RWPE2 (cell line): Measurements from ENCODE around the gene CNKSR1.
A peak's percentile ranks its signal among the peaks of the same experiment; 100 is the strongest.

Experiments used
- ATAC-seq: fragments of 200-7000 bp; cut with Tn5 transposase; 3 replicates; pipeline ENCODE4 v1.9.1; 2021; ENCODE audit warnings: low read depth
- DNase-seq: peaks from one replicate; pipeline ENCODE4 v3.0.0-alpha.2; 2020; ENCODE audit warnings: low spot score
- H3K27ac ChIP-seq: fragments of 450-650 bp; 2 replicates; pipeline ENCODE4 v1.5.1; 2017; ENCODE audit warnings: mild to moderate bottlenecking; ENCODE audit not compliant: poor library complexity, severe bottlenecking
- H3K27me3 ChIP-seq: fragments of 250-450 bp; sonication (Bioruptor Pico); 2 replicates; pipeline ENCODE4 v1.5.1; 2021; ENCODE audit warnings: mild to moderate bottlenecking, moderate library complexity; ENCODE audit not compliant: insufficient read depth, poor library complexity, severe bottlenecking
- H3K36me3 ChIP-seq: fragments of 250-450 bp; sonication (Bioruptor Pico); 2 replicates; pipeline ENCODE4 v1.5.1; 2020; ENCODE audit warnings: low read depth, mild to moderate bottlenecking, moderate library complexity
- H3K4me1 ChIP-seq: fragments of 250-450 bp; sonication (Bioruptor Pico); 2 replicates; pipeline ENCODE4 v1.5.1; 2021; ENCODE audit warnings: mild to moderate bottlenecking, moderate library complexity; ENCODE audit not compliant: insufficient read depth, poor library complexity, severe bottlenecking
- H3K4me3 ChIP-seq: fragments of 250-450 bp; sonication (Bioruptor Pico); 2 replicates; pipeline ENCODE4 v1.5.1; 2021; ENCODE audit warnings: mild to moderate bottlenecking, moderate library complexity; ENCODE audit not compliant: severe bottlenecking
- H3K9me3 ChIP-seq: fragments of 250-450 bp; sonication (Bioruptor Pico); 2 replicates; pipeline ENCODE4 v1.5.1; 2021; ENCODE audit warnings: mild to moderate bottlenecking, moderate library complexity; ENCODE audit not compliant: severe bottlenecking
- TF ChIP-seq, protein P1 (sequence below): fragments of 450-650 bp; IDR thresholded peaks from one replicate; pipeline ENCODE4 v1.5.1; 2017; ENCODE audit warnings: mild to moderate bottlenecking, moderate library complexity; ENCODE audit not compliant: poor library complexity, severe bottlenecking

CNKSR1 gene

DNA sequence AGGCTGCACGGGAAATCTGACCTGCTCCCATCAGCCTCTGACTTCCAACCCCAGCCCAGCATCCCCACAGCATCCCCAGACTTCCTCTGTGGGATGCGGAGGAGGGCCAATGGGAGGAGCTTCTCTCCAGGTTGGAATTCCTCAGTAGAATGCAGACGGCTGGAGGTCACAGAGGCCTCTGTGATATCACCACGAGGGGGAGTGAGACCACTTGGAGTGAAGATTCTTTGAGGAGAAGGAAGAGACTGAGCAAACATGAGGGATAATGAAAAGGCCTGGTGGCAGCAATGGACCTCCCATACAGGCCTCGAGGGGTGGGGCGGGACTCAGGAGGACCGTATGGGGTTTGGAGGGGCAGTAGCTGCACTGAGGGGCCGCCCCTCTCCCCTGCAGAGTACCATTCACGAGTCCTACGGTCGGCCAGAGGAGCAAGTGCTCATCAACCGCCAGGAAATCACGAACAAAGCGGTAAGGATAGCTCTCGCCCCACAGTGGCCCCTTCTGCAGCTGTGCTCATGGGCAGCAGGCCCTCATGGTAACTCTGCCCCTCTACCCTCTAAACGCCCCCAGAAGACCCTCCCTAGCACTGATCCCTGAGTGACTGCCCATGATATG, 13.2 kb downstream of the CNKSR1 start, which contains the start of gene CATSPER4:
Gene CATSPER4, plus strand, starts transcription at position 230 of the 615 bp plus-strand sequence. Its CDS starts 26 bp downstream, at position 256.
- Histone ChIP-seq H3K36me3 (peaks cover 13% of the 10 kb centered on the region), H3K4me1 (no peaks in the 10 kb centered on the region), H3K9me3 (no peaks in the 10 kb centered on the region), H3K27ac (no peak within 1 kb of the TSS), H3K4me3 (no peak within 1 kb of the TSS), H3K27me3 (no peaks in the 10 kb centered on the region)
- ATAC-seq = peak; percentile 57
- no peak for DNase-seq
- TF ChIP-seq, protein P1, sequence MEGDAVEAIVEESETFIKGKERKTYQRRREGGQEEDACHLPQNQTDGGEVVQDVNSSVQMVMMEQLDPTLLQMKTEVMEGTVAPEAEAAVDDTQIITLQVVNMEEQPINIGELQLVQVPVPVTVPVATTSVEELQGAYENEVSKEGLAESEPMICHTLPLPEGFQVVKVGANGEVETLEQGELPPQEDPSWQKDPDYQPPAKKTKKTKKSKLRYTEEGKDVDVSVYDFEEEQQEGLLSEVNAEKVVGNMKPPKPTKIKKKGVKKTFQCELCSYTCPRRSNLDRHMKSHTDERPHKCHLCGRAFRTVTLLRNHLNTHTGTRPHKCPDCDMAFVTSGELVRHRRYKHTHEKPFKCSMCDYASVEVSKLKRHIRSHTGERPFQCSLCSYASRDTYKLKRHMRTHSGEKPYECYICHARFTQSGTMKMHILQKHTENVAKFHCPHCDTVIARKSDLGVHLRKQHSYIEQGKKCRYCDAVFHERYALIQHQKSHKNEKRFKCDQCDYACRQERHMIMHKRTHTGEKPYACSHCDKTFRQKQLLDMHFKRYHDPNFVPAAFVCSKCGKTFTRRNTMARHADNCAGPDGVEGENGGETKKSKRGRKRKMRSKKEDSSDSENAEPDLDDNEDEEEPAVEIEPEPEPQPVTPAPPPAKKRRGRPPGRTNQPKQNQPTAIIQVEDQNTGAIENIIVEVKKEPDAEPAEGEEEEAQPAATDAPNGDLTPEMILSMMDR = no peak

DNA sequence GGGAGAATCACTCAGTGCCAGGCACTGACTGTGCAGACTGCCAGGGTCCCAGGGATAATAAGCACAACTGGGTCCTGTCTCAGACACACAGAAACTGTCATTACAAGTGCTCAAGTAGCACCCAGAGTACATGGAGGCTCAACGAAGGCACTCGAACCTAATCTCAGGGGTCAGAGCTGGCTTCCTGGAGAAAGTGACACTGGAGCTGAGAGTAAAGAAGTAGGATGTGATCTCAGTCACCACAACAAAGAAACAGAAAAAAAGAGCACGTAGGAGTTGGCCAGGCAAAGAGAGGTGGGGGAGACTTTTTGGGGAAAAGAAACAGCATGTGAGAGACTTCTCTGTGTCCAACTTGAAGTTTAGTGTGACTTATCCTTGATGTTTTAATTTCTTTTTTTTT, 14.4 kb downstream of the CNKSR1 start:
- ATAC-seq = no peak
- no peak overlapping the region for H3K4me3 ChIP-seq

DNA sequence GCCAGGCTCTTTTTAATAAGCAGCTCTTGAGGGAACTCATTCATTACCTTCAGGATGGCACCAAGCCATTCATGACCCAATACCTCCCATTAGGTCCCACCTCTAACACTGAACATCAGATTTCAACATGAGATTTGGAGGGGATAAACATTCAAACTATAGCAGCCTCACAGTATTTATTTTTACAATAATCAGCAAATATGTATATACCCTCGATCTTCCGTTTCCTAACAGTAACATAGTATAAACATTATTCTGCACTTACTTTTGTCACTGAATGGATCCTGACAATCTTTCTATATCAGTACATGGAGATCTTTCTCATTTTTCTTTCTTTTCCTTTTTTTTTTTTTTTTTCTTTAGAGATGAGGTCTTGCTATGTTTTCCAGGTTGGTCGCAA, 18.5 kb downstream of the CNKSR1 start:
- ATAC-seq = no peak
- no peak overlapping the region for H3K27ac ChIP-seq
- H3K27me3 ChIP-seq = no peaks in the 10 kb centered on the region
- DNase-seq = no peak
- TF ChIP-seq, protein P1 = no peak
- H3K4me3 ChIP-seq = no peak overlapping the region
- H3K36me3 ChIP-seq = no peaks in the 10 kb centered on the region
- H3K9me3 ChIP-seq = no peaks in the 10 kb centered on the region
- H3K4me1 ChIP-seq = no peaks in the 10 kb centered on the region

More for the DNA sequence above, 14.4 kb downstream of the CNKSR1 start:
- H3K36me3 ChIP-seq = peaks cover 13% of the 10 kb centered on the region
- TF ChIP-seq, protein P1 = no peak
- DNase-seq = no peak
- no peaks in the 10 kb centered on the region for H3K27me3 ChIP-seq
- H3K27ac ChIP-seq = no peak overlapping the region
- no peaks in the 10 kb centered on the region for H3K9me3 ChIP-seq
- no peaks in the 10 kb centered on the region for H3K4me1 ChIP-seq

DNA sequence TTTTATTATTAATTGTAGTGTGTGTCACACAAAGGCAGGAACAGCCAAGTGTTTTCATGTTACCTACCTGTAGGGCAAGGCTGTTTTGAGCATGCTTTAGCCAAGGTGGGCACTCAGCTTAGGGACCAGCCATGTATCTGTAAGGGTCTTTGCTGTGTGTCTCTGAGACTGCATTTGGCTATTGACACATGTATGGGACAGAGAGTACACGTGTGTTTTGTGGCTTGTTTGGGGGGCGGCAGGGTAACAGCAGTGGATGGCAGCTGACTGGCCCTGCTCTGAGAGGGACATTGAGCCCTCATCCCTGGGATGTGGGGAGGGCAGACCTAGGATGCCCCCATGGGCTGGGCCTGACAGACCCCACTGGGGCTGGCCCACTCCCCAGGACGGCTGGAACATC, 20.0 kb downstream of the CNKSR1 start:
- no peak for DNase-seq
- H3K9me3 ChIP-seq = no peaks in the 10 kb centered on the region
- ATAC-seq = no peak
- TF ChIP-seq, protein P1 = no peak
- H3K4me3 ChIP-seq = no peak overlapping the region
- H3K4me1 ChIP-seq = no peaks in the 10 kb centered on the region
- no peak overlapping the region for H3K27ac ChIP-seq
- H3K27me3 ChIP-seq = no peaks in the 10 kb centered on the region
- H3K36me3 ChIP-seq = no peaks in the 10 kb centered on the region

DNA sequence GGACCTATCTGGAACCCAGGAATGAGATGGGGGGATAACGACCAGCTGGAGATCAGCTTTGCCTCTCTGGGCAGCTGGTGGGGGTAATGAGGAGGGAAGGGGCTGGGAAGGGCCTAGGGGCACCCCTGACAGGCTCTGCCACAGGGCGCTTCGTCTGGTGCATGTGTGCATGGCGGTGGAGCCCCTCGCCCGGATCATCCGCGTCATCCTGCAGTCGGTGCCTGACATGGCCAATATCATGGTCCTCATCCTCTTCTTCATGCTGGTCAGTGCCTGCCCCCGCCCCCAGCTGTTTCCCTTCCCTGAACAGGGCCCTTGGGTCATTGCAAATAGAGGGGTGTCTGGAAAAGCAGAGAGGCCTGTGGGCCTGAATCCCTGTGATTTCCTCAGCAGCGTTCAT, 20.5 kb downstream of the CNKSR1 start:
- H3K4me3 ChIP-seq = no peak overlapping the region
- H3K27me3 ChIP-seq = no peaks in the 10 kb centered on the region
- no peak overlapping the region for H3K27ac ChIP-seq
- H3K9me3 ChIP-seq = no peaks in the 10 kb centered on the region
- no peak for DNase-seq
- H3K36me3 ChIP-seq = no peaks in the 10 kb centered on the region
- no peak for ATAC-seq
- no peaks in the 10 kb centered on the region for H3K4me1 ChIP-seq
- TF ChIP-seq, protein P1 = no peak
